Measurements from ENCODE around the gene AOPEP. TPM values are rescaled to one million over a fixed set of nuclear protein-coding genes. Genes with fewer than 3 reads are reported as not detected.

AOPEP gene
- 88.8 and 115 TPM in 2 replicates for total RNA-seq (2011; cell fraction: chromatin; rRNA removed; ENCODE audit: low replicate concordance)
- 42.0 and 58.4 TPM in 2 replicates for total RNA-seq (2011; cell fraction: nucleolus; rRNA removed)
- 62.2 and 72.1 TPM in 2 replicates for total RNA-seq (2011; cell fraction: nucleoplasm; rRNA removed)
- total RNA-seq (2014; rRNA removed) (15.6 and 17.2 TPM in 2 replicates), total RNA-seq (2014; rRNA removed; fragmentation: Illumina TruSeq; extraction: Trizol) (14.1 and 14.4 TPM in 2 replicates), total RNA-seq (2015; rRNA removed; fragmentation: Illumina TruSeq; extraction: Trizol) (11.1 and 11.8 TPM in 2 replicates), total RNA-seq (2021) (13.7 and 14.5 TPM in 2 replicates), polyA plus RNA-seq (2011; rRNA removed) (9.9 and 13.5 TPM in 2 replicates), polyA plus RNA-seq (2014; fragmentation: Illumina TruSeq; extraction: Trizol) (9.0 and 9.1 TPM in 2 replicates), polyA plus RNA-seq (2014; fragmentation: Nextera tagmentation; extraction: Ambion mirVana) (1 to 10 TPM; 4.5 to 5.4 TPM), polyA plus RNA-seq (2014; rRNA removed) (10.5 and 19.3 TPM in 2 replicates), polyA minus RNA-seq (2011; rRNA and poly(A)+ RNA removed) (28.3 TPM in 2 replicates), Bru-seq, nascent RNA (percentile 63 among the genes with signal in this experiment), BruChase-seq, experiment 1, labeled RNA remaining after a 2-hour chase (percentile 65 among the genes with signal in this experiment), BruChase-seq, experiment 2, labeled RNA remaining after a 6-hour chase (percentile 62 among the genes with signal in this experiment)
- polyA plus RNA-seq (2011; cell fraction: cytosol; rRNA removed), result 7.2 and 9.7 TPM in 2 replicates
- 19.8 and 24.6 TPM in 2 replicates for polyA plus RNA-seq (2011; cell fraction: nucleus; rRNA removed)
- 7.1 and 9.9 TPM in 2 replicates for polyA plus RNA-seq (2012)
- polyA minus RNA-seq (2011; cell fraction: cytosol; rRNA and poly(A)+ RNA removed), result 6.1 and 6.2 TPM in 2 replicates
- 54.7 and 70.6 TPM in 2 replicates for polyA minus RNA-seq (2011; cell fraction: nucleus; rRNA and poly(A)+ RNA removed)
- long read RNA-seq, experiment 1, partial matches to known transcripts, result 7 of 21 reads
- long read RNA-seq, experiment 1, other reads (novel, unspliced or antisense), result 10 of 21 reads
- long read RNA-seq, experiment 2, partial matches to known transcripts, result 0 of 7 reads
- long read RNA-seq, experiment 2, other reads (novel, unspliced or antisense), result 7 of 7 reads
- long read RNA-seq, experiment 3, partial matches to known transcripts, result 1 of 10 reads
- long read RNA-seq, experiment 3, other reads (novel, unspliced or antisense), result 8 of 10 reads

DNA sequence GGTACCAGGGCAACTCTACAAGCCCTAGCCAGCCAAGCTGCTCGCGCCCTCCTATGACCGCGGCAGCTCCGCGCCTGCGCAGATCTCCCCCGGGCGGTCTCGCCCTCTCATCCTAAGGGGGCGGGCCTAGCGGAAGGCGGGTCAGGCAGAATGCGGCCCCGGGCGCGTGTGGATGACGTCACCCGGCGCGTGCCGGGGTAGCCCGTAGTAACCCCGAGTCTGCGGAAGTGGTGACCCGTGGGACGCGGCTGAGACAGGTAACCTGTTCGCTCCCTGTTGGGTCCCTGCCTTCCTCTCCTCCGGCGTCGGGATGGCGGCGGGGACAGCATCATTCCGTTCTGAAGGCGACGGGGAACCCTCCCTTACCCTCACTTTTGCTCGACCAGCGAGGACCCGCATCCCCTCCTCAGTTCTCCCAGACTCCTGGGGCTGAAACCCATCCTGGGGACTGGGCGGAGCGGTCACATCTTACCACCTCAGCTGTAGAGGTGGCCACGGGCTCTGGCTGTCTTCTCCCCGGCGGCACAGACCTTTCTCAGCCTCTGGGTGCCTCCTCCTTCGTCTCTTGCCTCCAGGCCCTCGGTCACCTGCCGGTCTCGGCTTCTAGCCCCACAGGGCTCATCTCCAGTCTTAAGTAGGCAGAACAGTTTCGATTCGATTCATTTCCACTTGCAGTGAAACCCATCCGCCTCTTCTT, at the start of gene AOPEP:
AOPEP (plus strand) TSS at position 205 of the 697 bp plus-strand sequence. CDS start 33,085 bp downstream, outside the sequence.
- Histone ChIP-seq H4K20me1 (replicated peaks; ENCODE audit: control insufficient read depth, insufficient read depth, low read length) (no peaks in the 10 kb centered on the region), H3K9ac (ENCODE audit: insufficient read depth in 1 of 2, low read depth in 2 of 2, low read length in 2 of 2) (peak within 1 kb of the TSS; percentile 80 to 99), H2AFZ (ENCODE audit: low read depth, low read length) (peak within 1 kb of the TSS; percentile 96), H3K4me3 (peak within 1 kb of the TSS; percentile 76), H3K9me1 (ENCODE audit: control insufficient read depth, insufficient read depth, low read length) (no peaks in the 10 kb centered on the region), H3K79me2 (ENCODE audit: control insufficient read depth, insufficient read depth, low read length) (peaks cover 18% of the 10 kb centered on the region), H3K4me2 (ENCODE audit: insufficient read depth, low read length) (peak within 1 kb of the TSS; percentile 88), H3K27me3 (ENCODE audit: control insufficient read depth in 2 of 2, insufficient read depth in 2 of 2, low read length in 2 of 2) (no peaks in the 10 kb centered on the region), H3K36me3 (ENCODE audit: control insufficient read depth, insufficient read depth, low read length) (no peaks in the 10 kb centered on the region), H3K4me1 (replicated peaks in 1 of 2; ENCODE audit: control insufficient read depth in 2 of 2, insufficient read depth in 2 of 2, low read length in 2 of 2) (peaks cover 0 to 8% of the 10 kb centered on the region in 2 experiments; a peak in 3 of 5 replicates), H3K27ac (ENCODE audit: extremely low read depth, low read depth, low read length) (peak within 1 kb of the TSS; percentile 71), H3K9me3 (replicated peaks; ENCODE audit: control insufficient read depth, insufficient read depth, low read depth, low read length) (peaks cover 8% of the 10 kb centered on the region)
- ATAC-seq, result peak; percentile 98
- ChIA-PET POLR2A (interaction anchor here (0.6 to 2.4 kb wide), 7 partner anchors 10 to 45 kb away, joined by 3 to 8 read pairs (median 4); no protein-coding TSS in a partner anchor), CTCF (ENCODE audit: low intra/inter-chr PET ratio) (no interaction called here)
- TSS peak; percentile 76 for BruUV-seq (replicated peaks)
- peak; percentile 98 to 100 (median 100) for DNase-seq (ENCODE audit: extremely low read depth in 1 of 4, low spot score in 3 of 4)
- 1% methylated on average over 49 of the region's 52 CpGs for WGBS (ENCODE audit: insufficient coverage, low coverage, missing lambda C conversion rate)
- FAIRE-seq, result peak; percentile 94
- intact Hi-C loops (cut with micrococcal nuclease) (no loop called here), in situ Hi-C loops (cut with MboI) (no loop called here)
- TF ChIP-seq ILF3 (IDR thresholded peaks at IDR 0.05; ENCODE audit: borderline replicate concordance) (no peak), NCOR1 (IDR thresholded peaks at IDR 0.05) (peak; percentile 29; the same call in 1 of the 2 replicates), JUND (IDR thresholded peaks at IDR 0.05; ENCODE audit: borderline replicate concordance, low read depth, low read length) (peak; percentile 97), JUND (tag; IDR thresholded peaks at IDR 0.05; ENCODE audit: borderline replicate concordance, low read depth, low read length) (peak; percentile 94; the same call in 2 of the 3 replicates), CREB1 (IDR thresholded peaks at IDR 0.05) (peak; percentile 98), CREB1 (CRISPR knock-in tag; IDR thresholded peaks at IDR 0.05) (peak; percentile 99), HCFC1 (IDR thresholded peaks at IDR 0.05; ENCODE audit: low read depth, low read length) (peak; percentile 82), ZNF311 (CRISPR knock-in tag; IDR thresholded peaks at IDR 0.05) (peak; percentile 61; the same call in 1 of the 2 replicates), CREB3 (tag; conservative IDR thresholded peaks at IDR 0.05; ENCODE audit: low read depth) (0 out of 2 replicates have a peak, but pooled peaks have one; percentile 73), SRF (CRISPR knock-in tag; IDR thresholded peaks at IDR 0.05) (peak in 1 of 2 experiments; percentile 59; a peak in 1 of 4 replicates), ZEB2 (IDR thresholded peaks at IDR 0.05) (peak; percentile 82), HDAC2 (IDR thresholded peaks at IDR 0.05) (peak; percentile 39; the same call in 1 of the 2 replicates), SOX6 (IDR thresholded peaks at IDR 0.05) (peak; percentile 57), SP1 (CRISPR knock-in tag; IDR thresholded peaks at IDR 0.05) (peak; percentile 96), HMGN3 (IDR thresholded peaks at IDR 0.05; ENCODE audit: borderline replicate concordance, extremely low read depth, insufficient read length, low read depth, low read length) (peak; percentile 73)
- TF ChIP-seq, protein P1, sequence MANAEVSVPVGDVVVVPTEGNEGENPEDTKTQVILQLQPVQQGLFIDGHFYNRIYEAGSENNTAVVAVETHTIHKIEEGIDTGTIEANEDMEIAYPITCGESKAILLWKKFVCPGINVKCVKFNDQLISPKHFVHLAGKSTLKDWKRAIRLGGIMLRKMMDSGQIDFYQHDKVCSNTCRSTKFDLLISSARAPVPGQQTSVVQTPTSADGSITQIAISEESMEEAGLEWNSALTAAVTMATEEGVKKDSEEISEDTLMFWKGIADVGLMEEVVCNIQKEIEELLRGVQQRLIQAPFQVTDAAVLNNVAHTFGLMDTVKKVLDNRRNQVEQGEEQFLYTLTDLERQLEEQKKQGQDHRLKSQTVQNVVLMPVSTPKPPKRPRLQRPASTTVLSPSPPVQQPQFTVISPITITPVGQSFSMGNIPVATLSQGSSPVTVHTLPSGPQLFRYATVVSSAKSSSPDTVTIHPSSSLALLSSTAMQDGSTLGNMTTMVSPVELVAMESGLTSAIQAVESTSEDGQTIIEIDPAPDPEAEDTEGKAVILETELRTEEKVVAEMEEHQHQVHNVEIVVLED (CRISPR knock-in tag; IDR thresholded peaks at IDR 0.05), result peak; percentile 60

Data from K562 (cell line).